H7 (cell line): ENCODE data around the gene MRPS25. TPM values are rescaled to one million over a fixed set of nuclear protein-coding genes. Genes with fewer than 3 reads are reported as not detected.
A peak's percentile ranks its signal among the peaks of the same experiment; 100 is the strongest.

Experiments used
- DNase-seq: peaks from one replicate; pipeline ENCODE4 v3.0.0; 2012
- H3K27me3 ChIP-seq: 2 replicates; pipeline ENCODE4 v1.6.0; 2011; ENCODE audit warnings: mild to moderate bottlenecking, low read length; ENCODE audit not compliant: control insufficient read depth, insufficient read depth
- H3K36me3 ChIP-seq: replicated peaks from 2 replicates; pipeline ENCODE4 v1.5.1; 2011; ENCODE audit warnings: low read length; ENCODE audit not compliant: control insufficient read depth, insufficient read depth
- H3K4me3 ChIP-seq: 2 replicates; pipeline ENCODE4 v1.5.1; 2011; ENCODE audit warnings: low read depth, mild to moderate bottlenecking, control low read depth, low read length, moderate library complexity; ENCODE audit not compliant: insufficient read depth
- total RNA-seq: library from RNA; depleted of rRNA; stranded (reverse); fragments of >200 nt; shearing (Covaris generic); gene quantifications from 2 replicates; pipeline ENCODE4 v1.2.3, GENCODE V29; 2014; rRNA removed

MRPS25 gene
- 22.0 and 25.8 TPM in 2 replicates for total RNA-seq

GRCh38 chr3:15064835-15065549 is at the start of gene MRPS25:
MRPS25 (minus strand) TSS chr3:15065315; CDS start chr3:15065194, 121 bp downstream.
- Histone ChIP-seq H3K4me3 (peak within 1 kb of the TSS; percentile 97), H3K36me3 (no peaks in the 10 kb centered on the region; the same call in none of the 2 replicates), H3K27me3 (no peaks in the 10 kb centered on the region)
- DNase-seq: peak; percentile 96

DNA sequence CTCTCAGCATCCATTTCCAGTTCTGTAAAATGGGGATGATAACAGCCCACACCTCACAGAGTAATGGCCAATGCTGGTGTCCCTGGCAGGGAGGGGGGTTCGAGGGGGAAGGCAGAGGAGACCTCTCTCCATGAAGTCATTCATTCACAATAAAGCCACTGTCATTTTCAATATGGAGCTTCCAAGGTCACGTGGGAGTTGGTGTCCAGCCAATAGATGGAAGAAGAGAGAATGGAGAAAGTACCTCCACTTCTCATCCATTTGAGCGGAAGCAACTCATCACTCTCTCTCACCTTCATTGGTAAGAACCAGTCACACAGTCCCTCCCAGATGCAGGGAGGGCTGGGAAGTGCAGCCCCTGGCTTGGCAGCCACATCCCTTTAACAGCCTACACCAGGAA is 48.8 kb upstream of the MRPS25 start:
- Histone ChIP-seq H3K36me3 (no peaks in the 10 kb centered on the region), H3K4me3 (no peak overlapping the region)
- no peak for DNase-seq

DNA sequence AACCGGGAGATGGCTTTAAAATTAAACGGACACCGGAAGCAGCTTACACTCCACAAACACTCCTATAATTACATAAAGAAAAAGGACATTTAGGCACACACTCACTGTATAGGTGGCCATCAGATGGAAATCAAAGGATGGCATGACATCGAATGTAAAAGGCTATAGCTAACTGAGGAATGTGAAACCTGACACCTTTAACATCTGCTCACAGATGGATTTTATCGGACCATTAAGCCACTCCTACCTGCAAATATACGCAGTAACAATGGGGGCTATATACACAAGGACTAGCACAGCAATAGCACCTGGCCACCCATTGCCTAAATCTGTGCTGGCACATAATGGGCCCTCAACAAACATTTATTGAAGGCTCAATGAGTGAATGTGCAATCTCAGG is 48.4 kb upstream of the MRPS25 start:
- DNase-seq: no peak
- H3K36me3 ChIP-seq: no peaks in the 10 kb centered on the region
- no peaks in the 10 kb centered on the region for H3K27me3 ChIP-seq
- H3K4me3 ChIP-seq: no peak overlapping the region

More for the DNA sequence above, 48.8 kb upstream of the MRPS25 start:
- no peaks in the 10 kb centered on the region; the same call in 1 of the 2 replicates for H3K27me3 ChIP-seq

DNA sequence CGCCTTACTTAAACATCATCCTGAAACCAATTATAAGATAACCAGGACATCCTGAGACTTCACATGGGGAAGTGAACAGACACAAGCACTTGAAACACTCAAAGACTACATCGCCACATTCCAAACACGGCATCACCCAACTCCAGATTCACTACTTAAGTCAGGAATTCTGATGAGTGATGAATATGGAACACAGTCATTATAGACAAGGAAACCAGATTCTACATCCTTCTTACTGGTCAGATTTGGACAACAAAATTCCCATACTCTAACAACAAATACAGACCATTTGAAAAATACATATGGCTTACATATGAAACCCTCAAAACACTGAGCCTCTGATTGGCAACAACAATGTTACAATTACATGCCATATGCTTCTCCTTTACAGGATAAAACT is 46.9 kb upstream of the MRPS25 start:
- no peak for DNase-seq
- H3K36me3 ChIP-seq: no peaks in the 10 kb centered on the region
- H3K4me3 ChIP-seq: no peak overlapping the region
- no peaks in the 10 kb centered on the region for H3K27me3 ChIP-seq

DNA sequence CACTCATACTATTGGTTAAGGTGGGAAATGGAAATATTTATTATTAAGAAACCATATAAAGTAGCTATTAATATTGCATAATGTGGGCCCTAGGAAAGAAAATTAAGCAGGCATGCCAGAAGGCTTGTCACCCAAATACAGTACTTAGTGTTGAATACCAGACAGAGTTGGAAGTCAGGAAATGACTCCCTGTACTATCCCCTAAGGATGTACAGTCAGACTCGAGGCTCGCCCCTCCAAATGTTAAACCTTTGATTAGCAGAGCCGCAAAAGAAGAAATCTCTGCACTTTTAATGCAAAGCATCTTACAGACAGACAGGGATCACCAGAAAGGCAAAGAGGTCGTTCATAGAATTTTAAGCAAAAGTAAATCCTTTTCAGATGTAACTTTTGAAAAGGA is 45.1 kb upstream of the MRPS25 start:
- no peak for DNase-seq
- no peaks in the 10 kb centered on the region for H3K27me3 ChIP-seq
- H3K4me3 ChIP-seq: no peak overlapping the region
- H3K36me3 ChIP-seq: no peaks in the 10 kb centered on the region

- no peak for DNase-seq
- H3K4me3 ChIP-seq: no peak overlapping the region
- H3K36me3 ChIP-seq: no peaks in the 10 kb centered on the region
- no peaks in the 10 kb centered on the region for H3K27me3 ChIP-seq
Measured at GRCh38 chr3:15108869-15109268, 43.8 kb upstream of the MRPS25 start.

GRCh38 chr3:15108082-15108545 is 43.0 kb upstream of the MRPS25 start:
- peak; percentile 88 for DNase-seq
- Histone ChIP-seq H3K36me3 (no peaks in the 10 kb centered on the region), H3K27me3 (no peaks in the 10 kb centered on the region), H3K4me3 (no peak overlapping the region)

DNA sequence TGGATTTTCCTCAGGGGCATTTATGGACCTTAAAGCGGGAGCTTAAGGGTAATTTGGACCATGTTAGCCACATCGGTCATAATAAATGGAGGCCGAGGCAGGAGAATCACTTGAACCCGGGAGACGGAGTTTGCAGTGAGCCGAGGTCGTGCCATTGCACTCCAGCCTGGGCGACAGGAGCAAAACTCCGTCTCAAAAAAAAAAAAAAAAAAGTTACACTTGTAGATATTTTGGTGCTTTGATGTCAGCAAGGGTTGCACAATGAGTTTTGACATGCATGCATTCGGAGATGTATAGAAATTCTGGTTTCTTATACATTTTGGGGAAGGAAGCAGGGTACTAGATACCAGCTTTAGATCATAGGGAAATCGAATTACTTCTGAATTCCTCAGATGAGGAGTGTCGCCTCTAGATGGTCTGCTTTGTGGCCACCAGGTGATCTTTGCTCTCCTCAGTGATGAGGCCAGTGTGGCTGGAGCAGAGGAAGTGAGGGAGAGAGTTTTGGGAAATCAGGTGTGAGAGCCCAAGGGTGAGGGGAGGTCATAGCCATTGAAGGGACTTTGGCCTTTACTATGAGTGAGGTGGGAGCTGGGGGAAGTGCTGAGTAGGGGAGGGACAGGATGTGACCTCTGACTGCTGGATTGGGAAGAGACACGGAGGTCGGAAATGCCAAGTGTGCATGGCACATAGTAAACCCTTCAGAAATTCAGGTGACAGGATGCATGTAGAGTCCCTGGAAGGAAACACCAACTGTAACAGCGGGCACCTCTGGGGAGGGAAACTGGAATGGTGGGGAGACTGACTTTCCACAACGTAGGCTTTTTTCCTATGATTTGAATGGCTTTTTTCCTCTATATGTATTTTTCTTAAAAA is 42.2 kb upstream of the MRPS25 start:
- H3K36me3 ChIP-seq: no peaks in the 10 kb centered on the region
- no peak overlapping the region for H3K4me3 ChIP-seq
- no peak for DNase-seq
- H3K27me3 ChIP-seq: no peaks in the 10 kb centered on the region

DNA sequence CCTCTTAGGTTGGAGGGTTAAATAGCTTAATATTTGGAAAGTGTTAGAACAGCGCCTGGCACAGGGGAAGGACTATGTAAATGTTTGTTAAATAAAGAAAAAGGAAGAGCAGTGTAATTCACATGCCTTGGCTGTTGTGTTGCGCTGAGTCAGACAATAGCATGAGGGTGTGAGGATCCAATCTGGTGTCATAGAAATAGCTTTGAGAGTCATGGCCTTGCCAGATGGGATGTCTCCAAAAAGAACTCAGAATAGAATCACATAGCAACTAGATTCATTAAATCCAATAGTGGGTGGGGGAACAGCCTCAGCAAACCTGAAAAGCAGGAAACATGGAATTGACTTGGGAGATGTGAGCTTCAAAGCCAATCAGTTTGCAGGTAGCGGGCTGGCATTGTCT is 37.7 kb upstream of the MRPS25 start:
- Histone ChIP-seq H3K27me3 (no peaks in the 10 kb centered on the region), H3K4me3 (no peak overlapping the region), H3K36me3 (no peaks in the 10 kb centered on the region)
- DNase-seq: no peak

DNA sequence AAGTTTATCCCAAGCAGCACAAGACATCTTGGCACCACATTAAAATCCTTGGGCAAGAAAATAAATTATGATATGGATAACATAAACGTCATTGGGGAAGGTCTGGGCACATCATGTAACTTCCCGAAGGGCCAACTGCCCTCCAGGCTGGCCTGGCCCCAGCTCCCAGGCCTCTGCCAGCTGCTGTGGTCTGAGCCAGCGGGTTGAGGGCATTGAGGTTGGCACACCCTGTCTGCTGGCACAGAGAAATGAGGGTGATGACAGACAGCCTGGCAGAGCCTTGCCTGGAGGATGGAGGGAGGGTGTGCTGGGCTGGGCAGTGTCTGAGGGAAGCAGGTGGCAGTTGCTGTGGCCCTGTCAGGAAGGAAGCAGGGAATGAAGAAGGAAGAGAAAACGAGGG is 37.1 kb upstream of the MRPS25 start:
- no peak overlapping the region for H3K4me3 ChIP-seq
- no peak for DNase-seq
- H3K36me3 ChIP-seq: no peaks in the 10 kb centered on the region
- H3K27me3 ChIP-seq: no peaks in the 10 kb centered on the region

GRCh38 chr3:15099364-15100098 is 34.4 kb upstream of the MRPS25 start:
- Histone ChIP-seq H3K4me3 (peak overlapping the region; percentile 94), H3K36me3 (peaks cover 6% of the 10 kb centered on the region), H3K27me3 (no peaks in the 10 kb centered on the region)
- peak; percentile 54 for DNase-seq

- peak; percentile 97 for DNase-seq
- Histone ChIP-seq H3K27me3 (no peaks in the 10 kb centered on the region), H3K36me3 (peaks cover 8% of the 10 kb centered on the region), H3K4me3 (peak within 1 kb of the TSS; percentile 94)
Measured at GRCh38 chr3:15098503-15099363, 33.6 kb upstream of the MRPS25 start, which contains the start of gene RBSN. RBSN (minus strand) TSS chr3:15099148; CDS start chr3:15096120, 3,028 bp downstream.

GRCh38 chr3:15097891-15098290 is 32.8 kb upstream of the MRPS25 start:
- no peak for DNase-seq
- H3K36me3 ChIP-seq: peaks cover 8% of the 10 kb centered on the region
- H3K27me3 ChIP-seq: no peaks in the 10 kb centered on the region
- H3K4me3 ChIP-seq: peak overlapping the region; percentile 94
